PFSK-1 (cell line): ENCODE measurements around the gene STX18.

ENCODE experiments used
- POLR2AphosphoS5 ChIP-seq: IDR thresholded peaks from 2 replicates; pipeline ENCODE4 v1.6.1; 2012; ENCODE audit warnings: low read depth, mild to moderate bottlenecking, control low read depth, low read length, moderate library complexity
- SIN3A ChIP-seq: IDR thresholded peaks from 2 replicates; pipeline ENCODE4 v1.6.1; 2012; ENCODE audit warnings: mild to moderate bottlenecking, low read length, moderate library complexity, borderline replicate concordance; ENCODE audit not compliant: insufficient read depth
- TAF1 ChIP-seq: IDR thresholded peaks from 2 replicates; pipeline ENCODE4 v1.6.1; 2012; ENCODE audit warnings: low read length, control low read depth, borderline replicate concordance; ENCODE audit not compliant: insufficient read depth
- TF ChIP-seq, protein P1 (sequence below), 2 experiments: IDR thresholded peaks; 2 replicates each; pipeline versions ENCODE4 v1.6.1 to v1.8.0; 2011 to 2012; ENCODE audit warnings: low read depth in 2 of 2, low read length in 2 of 2, control low read depth in 1 of 2, inconsistent platforms in 1 of 2, mild to moderate bottlenecking in 1 of 2, moderate library complexity in 1 of 2; ENCODE audit not compliant: insufficient read depth in 1 of 2

GRCh38 chr4:4394644-4395043 is 147.2 kb downstream of the STX18 start:
- no peak for TF ChIP-seq SIN3A
- TF ChIP-seq, protein P1, sequence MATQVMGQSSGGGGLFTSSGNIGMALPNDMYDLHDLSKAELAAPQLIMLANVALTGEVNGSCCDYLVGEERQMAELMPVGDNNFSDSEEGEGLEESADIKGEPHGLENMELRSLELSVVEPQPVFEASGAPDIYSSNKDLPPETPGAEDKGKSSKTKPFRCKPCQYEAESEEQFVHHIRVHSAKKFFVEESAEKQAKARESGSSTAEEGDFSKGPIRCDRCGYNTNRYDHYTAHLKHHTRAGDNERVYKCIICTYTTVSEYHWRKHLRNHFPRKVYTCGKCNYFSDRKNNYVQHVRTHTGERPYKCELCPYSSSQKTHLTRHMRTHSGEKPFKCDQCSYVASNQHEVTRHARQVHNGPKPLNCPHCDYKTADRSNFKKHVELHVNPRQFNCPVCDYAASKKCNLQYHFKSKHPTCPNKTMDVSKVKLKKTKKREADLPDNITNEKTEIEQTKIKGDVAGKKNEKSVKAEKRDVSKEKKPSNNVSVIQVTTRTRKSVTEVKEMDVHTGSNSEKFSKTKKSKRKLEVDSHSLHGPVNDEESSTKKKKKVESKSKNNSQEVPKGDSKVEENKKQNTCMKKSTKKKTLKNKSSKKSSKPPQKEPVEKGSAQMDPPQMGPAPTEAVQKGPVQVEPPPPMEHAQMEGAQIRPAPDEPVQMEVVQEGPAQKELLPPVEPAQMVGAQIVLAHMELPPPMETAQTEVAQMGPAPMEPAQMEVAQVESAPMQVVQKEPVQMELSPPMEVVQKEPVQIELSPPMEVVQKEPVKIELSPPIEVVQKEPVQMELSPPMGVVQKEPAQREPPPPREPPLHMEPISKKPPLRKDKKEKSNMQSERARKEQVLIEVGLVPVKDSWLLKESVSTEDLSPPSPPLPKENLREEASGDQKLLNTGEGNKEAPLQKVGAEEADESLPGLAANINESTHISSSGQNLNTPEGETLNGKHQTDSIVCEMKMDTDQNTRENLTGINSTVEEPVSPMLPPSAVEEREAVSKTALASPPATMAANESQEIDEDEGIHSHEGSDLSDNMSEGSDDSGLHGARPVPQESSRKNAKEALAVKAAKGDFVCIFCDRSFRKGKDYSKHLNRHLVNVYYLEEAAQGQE (IDR thresholded peaks at IDR 0.05; ENCODE audit: insufficient read depth in 1 of 2, low read depth in 2 of 2, low read length in 2 of 2): no peak
- no peak for TF ChIP-seq TAF1
- TF ChIP-seq POLR2AphosphoS5: no peak
